ENCODE measurements around the gene SFTA2. TPM values are rescaled to one million over a fixed set of nuclear protein-coding genes. Genes with fewer than 3 reads are reported as not detected.

The SFTA2 gene
- total and polyA plus RNA-seq, 9 of the 15 experiments (the other 6 are each of a cell fraction or from before 2014, with no cell fraction given), result not detected

GRCh38 chr6:30907758-30908591 lies 24.0 kb downstream of the SFTA2 start, which contains the start of gene GTF2H4 (continued):
- TF ChIP-seq RAD51 (IDR thresholded peaks at IDR 0.05; ENCODE audit: borderline replicate concordance, low read depth), result no peak; the same call in 1 of the 2 replicates
- TF ChIP-seq ESRRA (IDR thresholded peaks at IDR 0.05; ENCODE audit: borderline replicate concordance, low read depth), result peak; percentile 81
- TF ChIP-seq HDAC6 (IDR thresholded peaks at IDR 0.05; ENCODE audit: low read depth, low read length), result no peak
- TF ChIP-seq, protein P1, sequence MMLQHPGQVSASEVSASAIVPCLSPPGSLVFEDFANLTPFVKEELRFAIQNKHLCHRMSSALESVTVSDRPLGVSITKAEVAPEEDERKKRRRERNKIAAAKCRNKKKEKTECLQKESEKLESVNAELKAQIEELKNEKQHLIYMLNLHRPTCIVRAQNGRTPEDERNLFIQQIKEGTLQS (IDR thresholded peaks at IDR 0.05), result peak; percentile 84
- TF ChIP-seq, protein P1 (CRISPR knock-in tag; conservative IDR thresholded peaks at IDR 0.05), result peak; percentile 91; the same call in 1 of the 2 replicates
- no peak for TF ChIP-seq ZNF224 (CRISPR knock-in tag; IDR thresholded peaks at IDR 0.05)
- TF ChIP-seq ZNF384 (IDR thresholded peaks at IDR 0.05; ENCODE audit: low read depth, low read length), result 0 out of 2 replicates have a peak, but pooled peaks have one; percentile 28
- TF ChIP-seq GATAD2B (IDR thresholded peaks at IDR 0.05; ENCODE audit: borderline replicate concordance), result no peak
- no peak for TF ChIP-seq ZNF174 (CRISPR knock-in tag; IDR thresholded peaks at IDR 0.05)
- peak; percentile 65 for TF ChIP-seq NUFIP1 (IDR thresholded peaks at IDR 0.05; ENCODE audit: partially characterized antibody)
- no peak for TF ChIP-seq NR0B1 (IDR thresholded peaks at IDR 0.05; ENCODE audit: partially characterized antibody)
- TF ChIP-seq STAT5B (CRISPR knock-in tag; IDR thresholded peaks at IDR 0.05), result no peak
- TF ChIP-seq L3MBTL2 (IDR thresholded peaks at IDR 0.05), result peak; percentile 93
- TF ChIP-seq TCF7L2 (IDR thresholded peaks at IDR 0.05; ENCODE audit: low read depth, low read length), result no peak
- peak; percentile 71 for TF ChIP-seq JUND (IDR thresholded peaks at IDR 0.05; ENCODE audit: borderline replicate concordance, low read depth, low read length)
- TF ChIP-seq JUND (tag; IDR thresholded peaks at IDR 0.05; ENCODE audit: borderline replicate concordance, low read depth, low read length), result peak; percentile 32; the same call in 1 of the 3 replicates
- TF ChIP-seq ZNF644 (tag; IDR thresholded peaks at IDR 0.05; ENCODE audit: low read depth), result peak; percentile 97
- TF ChIP-seq, protein P2, sequence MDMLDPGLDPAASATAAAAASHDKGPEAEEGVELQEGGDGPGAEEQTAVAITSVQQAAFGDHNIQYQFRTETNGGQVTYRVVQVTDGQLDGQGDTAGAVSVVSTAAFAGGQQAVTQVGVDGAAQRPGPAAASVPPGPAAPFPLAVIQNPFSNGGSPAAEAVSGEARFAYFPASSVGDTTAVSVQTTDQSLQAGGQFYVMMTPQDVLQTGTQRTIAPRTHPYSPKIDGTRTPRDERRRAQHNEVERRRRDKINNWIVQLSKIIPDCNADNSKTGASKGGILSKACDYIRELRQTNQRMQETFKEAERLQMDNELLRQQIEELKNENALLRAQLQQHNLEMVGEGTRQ (CRISPR knock-in tag; IDR thresholded peaks at IDR 0.05), result no peak
- peak; percentile 75; the same call in 1 of the 2 replicates for TF ChIP-seq BCL6 (CRISPR knock-in tag; IDR thresholded peaks at IDR 0.05)
- no peak for TF ChIP-seq CEBPG (CRISPR knock-in tag; IDR thresholded peaks at IDR 0.05)
- no peak; a peak in 1 of 4 replicates for TF ChIP-seq CEBPG (tag; conservative IDR thresholded peaks at IDR 0.05 in 1 of 2, IDR thresholded peaks at IDR 0.05 in 1 of 2)
- TF ChIP-seq NFE2L1 (tag; IDR thresholded peaks at IDR 0.05; ENCODE audit: borderline replicate concordance, low read depth), result no peak
- peak; percentile 89 for TF ChIP-seq PYGO2 (tag; IDR thresholded peaks at IDR 0.05)
- TF ChIP-seq ZNF764 (CRISPR knock-in tag; IDR thresholded peaks at IDR 0.05; ENCODE audit: low read depth), result peak; percentile 81
- peak; percentile 90 for TF ChIP-seq CC2D1A (IDR thresholded peaks at IDR 0.05)
- TF ChIP-seq NCOA6 (IDR thresholded peaks at IDR 0.05), result no peak

Data from K562 (cell line).